H1 (cell line): ENCODE measurements around the gene PPP1R12C. TPM values are rescaled to one million over a fixed set of nuclear protein-coding genes. Genes with fewer than 3 reads are reported as not detected.

Experiments
- BACH1 ChIP-seq: IDR thresholded peaks from 2 replicates; pipeline ENCODE4 v1.6.1; 2012; ENCODE audit warnings: low read length, improper control_type of control experiment
- CREB1 ChIP-seq: IDR thresholded peaks from 2 replicates; pipeline ENCODE4 v1.6.1; 2012; ENCODE audit warnings: inconsistent platforms
- GTF2F1 ChIP-seq: IDR thresholded peaks from 2 replicates; pipeline ENCODE4 v1.6.1; 2012; ENCODE audit warnings: low read depth, low read length, improper control_type of control experiment, borderline replicate concordance
- RFX5 ChIP-seq: IDR thresholded peaks from 2 replicates; pipeline ENCODE4 v1.6.1; 2011; ENCODE audit warnings: low read depth, low read length, improper control_type of control experiment, borderline replicate concordance
- SIRT6 ChIP-seq: IDR thresholded peaks from one replicate; pipeline ENCODE4 v1.7.1; 2012; ENCODE audit warnings: low read length, inconsistent platforms
- SUZ12 ChIP-seq: fragments of 200-600 bp; sonication (generic); IDR thresholded peaks from 2 replicates; pipeline ENCODE4 v1.6.1; 2012; ENCODE audit warnings: mild to moderate bottlenecking, inconsistent platforms, low read length, moderate library complexity, mixed read lengths
- TCF12 ChIP-seq: IDR thresholded peaks from 2 replicates; pipeline ENCODE4 v1.6.1; 2011; ENCODE audit warnings: low read depth, mild to moderate bottlenecking, low read length
- ZNF274 ChIP-seq: IDR thresholded peaks from 2 replicates; pipeline ENCODE4 v1.7.0; 2012; ENCODE audit warnings: low read length, borderline replicate concordance; ENCODE audit errors: extremely low read depth
- polyA plus RNA-seq, 7 experiments: library from polyadenylated mRNA; depleted of rRNA in 3 of 7; stranded (reverse) in 5 of 7; unstranded in 2 of 7; fragments of >200 nt in 5 of 7; fragments of 200-250 nt in 2 of 7; gene quantifications; 1 replicate in 5 of 7; 2 replicates in 1 of 7; 4 replicates in 1 of 7; pipeline versions ENCODE4 v1.2.1 to v1.2.3, GENCODE V29; 2011 to 2013; ENCODE audit warnings: missing spikeins in 2 of 7, mixed read lengths in 2 of 7
- total RNA-seq: library from RNA; stranded (reverse); fragmentation: NEBNext Ultra II Directional; extraction: Animal tissue kit (Norgen Biotek cat#: 25700); gene quantifications from 2 replicates; pipeline ENCODE4 v1.2.1, GENCODE V29; 2021
- TF ChIP-seq, protein P1 (sequence below): fragments of 300-600 bp; sonication (generic); IDR thresholded peaks from 2 replicates; pipeline ENCODE4 v1.7.1; 2012; ENCODE audit warnings: low read length, moderate library complexity, mild to moderate bottlenecking, inconsistent platforms; ENCODE audit not compliant: insufficient replicate concordance
- TF ChIP-seq, protein P2 (sequence below): IDR thresholded peaks from 2 replicates; pipeline ENCODE4 v1.6.1; 2011; ENCODE audit warnings: low read length, improper control_type of control experiment

PPP1R12C gene
- total and polyA plus RNA-seq, 2 of the 8 experiments (the other 6 are each of a cell fraction or from before 2014, with no cell fraction given): 31.7 to 71.5 TPM

- TF ChIP-seq, protein P1, sequence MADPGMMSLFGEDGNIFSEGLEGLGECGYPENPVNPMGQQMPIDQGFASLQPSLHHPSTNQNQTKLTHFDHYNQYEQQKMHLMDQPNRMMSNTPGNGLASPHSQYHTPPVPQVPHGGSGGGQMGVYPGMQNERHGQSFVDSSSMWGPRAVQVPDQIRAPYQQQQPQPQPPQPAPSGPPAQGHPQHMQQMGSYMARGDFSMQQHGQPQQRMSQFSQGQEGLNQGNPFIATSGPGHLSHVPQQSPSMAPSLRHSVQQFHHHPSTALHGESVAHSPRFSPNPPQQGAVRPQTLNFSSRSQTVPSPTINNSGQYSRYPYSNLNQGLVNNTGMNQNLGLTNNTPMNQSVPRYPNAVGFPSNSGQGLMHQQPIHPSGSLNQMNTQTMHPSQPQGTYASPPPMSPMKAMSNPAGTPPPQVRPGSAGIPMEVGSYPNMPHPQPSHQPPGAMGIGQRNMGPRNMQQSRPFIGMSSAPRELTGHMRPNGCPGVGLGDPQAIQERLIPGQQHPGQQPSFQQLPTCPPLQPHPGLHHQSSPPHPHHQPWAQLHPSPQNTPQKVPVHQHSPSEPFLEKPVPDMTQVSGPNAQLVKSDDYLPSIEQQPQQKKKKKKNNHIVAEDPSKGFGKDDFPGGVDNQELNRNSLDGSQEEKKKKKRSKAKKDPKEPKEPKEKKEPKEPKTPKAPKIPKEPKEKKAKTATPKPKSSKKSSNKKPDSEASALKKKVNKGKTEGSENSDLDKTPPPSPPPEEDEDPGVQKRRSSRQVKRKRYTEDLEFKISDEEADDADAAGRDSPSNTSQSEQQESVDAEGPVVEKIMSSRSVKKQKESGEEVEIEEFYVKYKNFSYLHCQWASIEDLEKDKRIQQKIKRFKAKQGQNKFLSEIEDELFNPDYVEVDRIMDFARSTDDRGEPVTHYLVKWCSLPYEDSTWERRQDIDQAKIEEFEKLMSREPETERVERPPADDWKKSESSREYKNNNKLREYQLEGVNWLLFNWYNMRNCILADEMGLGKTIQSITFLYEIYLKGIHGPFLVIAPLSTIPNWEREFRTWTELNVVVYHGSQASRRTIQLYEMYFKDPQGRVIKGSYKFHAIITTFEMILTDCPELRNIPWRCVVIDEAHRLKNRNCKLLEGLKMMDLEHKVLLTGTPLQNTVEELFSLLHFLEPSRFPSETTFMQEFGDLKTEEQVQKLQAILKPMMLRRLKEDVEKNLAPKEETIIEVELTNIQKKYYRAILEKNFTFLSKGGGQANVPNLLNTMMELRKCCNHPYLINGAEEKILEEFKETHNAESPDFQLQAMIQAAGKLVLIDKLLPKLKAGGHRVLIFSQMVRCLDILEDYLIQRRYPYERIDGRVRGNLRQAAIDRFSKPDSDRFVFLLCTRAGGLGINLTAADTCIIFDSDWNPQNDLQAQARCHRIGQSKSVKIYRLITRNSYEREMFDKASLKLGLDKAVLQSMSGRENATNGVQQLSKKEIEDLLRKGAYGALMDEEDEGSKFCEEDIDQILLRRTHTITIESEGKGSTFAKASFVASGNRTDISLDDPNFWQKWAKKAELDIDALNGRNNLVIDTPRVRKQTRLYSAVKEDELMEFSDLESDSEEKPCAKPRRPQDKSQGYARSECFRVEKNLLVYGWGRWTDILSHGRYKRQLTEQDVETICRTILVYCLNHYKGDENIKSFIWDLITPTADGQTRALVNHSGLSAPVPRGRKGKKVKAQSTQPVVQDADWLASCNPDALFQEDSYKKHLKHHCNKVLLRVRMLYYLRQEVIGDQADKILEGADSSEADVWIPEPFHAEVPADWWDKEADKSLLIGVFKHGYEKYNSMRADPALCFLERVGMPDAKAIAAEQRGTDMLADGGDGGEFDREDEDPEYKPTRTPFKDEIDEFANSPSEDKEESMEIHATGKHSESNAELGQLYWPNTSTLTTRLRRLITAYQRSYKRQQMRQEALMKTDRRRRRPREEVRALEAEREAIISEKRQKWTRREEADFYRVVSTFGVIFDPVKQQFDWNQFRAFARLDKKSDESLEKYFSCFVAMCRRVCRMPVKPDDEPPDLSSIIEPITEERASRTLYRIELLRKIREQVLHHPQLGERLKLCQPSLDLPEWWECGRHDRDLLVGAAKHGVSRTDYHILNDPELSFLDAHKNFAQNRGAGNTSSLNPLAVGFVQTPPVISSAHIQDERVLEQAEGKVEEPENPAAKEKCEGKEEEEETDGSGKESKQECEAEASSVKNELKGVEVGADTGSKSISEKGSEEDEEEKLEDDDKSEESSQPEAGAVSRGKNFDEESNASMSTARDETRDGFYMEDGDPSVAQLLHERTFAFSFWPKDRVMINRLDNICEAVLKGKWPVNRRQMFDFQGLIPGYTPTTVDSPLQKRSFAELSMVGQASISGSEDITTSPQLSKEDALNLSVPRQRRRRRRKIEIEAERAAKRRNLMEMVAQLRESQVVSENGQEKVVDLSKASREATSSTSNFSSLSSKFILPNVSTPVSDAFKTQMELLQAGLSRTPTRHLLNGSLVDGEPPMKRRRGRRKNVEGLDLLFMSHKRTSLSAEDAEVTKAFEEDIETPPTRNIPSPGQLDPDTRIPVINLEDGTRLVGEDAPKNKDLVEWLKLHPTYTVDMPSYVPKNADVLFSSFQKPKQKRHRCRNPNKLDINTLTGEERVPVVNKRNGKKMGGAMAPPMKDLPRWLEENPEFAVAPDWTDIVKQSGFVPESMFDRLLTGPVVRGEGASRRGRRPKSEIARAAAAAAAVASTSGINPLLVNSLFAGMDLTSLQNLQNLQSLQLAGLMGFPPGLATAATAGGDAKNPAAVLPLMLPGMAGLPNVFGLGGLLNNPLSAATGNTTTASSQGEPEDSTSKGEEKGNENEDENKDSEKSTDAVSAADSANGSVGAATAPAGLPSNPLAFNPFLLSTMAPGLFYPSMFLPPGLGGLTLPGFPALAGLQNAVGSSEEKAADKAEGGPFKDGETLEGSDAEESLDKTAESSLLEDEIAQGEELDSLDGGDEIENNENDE: no peak
- TF ChIP-seq BACH1: no peak
- no peak for TF ChIP-seq TCF12
- no peak for TF ChIP-seq SIRT6
- TF ChIP-seq, protein P2, sequence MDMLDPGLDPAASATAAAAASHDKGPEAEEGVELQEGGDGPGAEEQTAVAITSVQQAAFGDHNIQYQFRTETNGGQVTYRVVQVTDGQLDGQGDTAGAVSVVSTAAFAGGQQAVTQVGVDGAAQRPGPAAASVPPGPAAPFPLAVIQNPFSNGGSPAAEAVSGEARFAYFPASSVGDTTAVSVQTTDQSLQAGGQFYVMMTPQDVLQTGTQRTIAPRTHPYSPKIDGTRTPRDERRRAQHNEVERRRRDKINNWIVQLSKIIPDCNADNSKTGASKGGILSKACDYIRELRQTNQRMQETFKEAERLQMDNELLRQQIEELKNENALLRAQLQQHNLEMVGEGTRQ: no peak
- no peak for TF ChIP-seq RFX5
- no peak for TF ChIP-seq CREB1
- no peak for TF ChIP-seq ZNF274
- no peak for TF ChIP-seq GTF2F1
- no peak for TF ChIP-seq SUZ12
- TF ChIP-seq, all 59 proteins: peak for 0
Observed at GRCh38 chr19:55071129-55071502, 46.3 kb downstream of the PPP1R12C start (continued).
